RCC 7860 (cell line): ENCODE data around the gene MAP2K3.
"Not testable (repeated sequence)": the region's sequence is repeated elsewhere in the genome, so short reads cannot be mapped to it uniquely, and the experiment has no call there.

Experiments
- DNase-seq: peaks from one replicate; pipeline ENCODE4 v3.0.0-alpha.2; 2015; ENCODE audit warnings: low spot score
- FAIRE-seq: peaks from 2 replicates; lab custom pipeline; 2012; peaks lifted over from hg19 to GRCh38; lab: Jason Lieb, UNC

Gene MAP2K3

GRCh38 chr17:21323257-21324111 is 39.0 kb downstream of the MAP2K3 start:
- not testable (repeated sequence) for FAIRE-seq

GRCh38 chr17:21324741-21325140 is 40.2 kb downstream of the MAP2K3 start:
- not testable (repeated sequence) for DNase-seq, FAIRE-seq

More at GRCh38 chr17:21323257-21324111, 39.0 kb downstream of the MAP2K3 start:
- not testable (repeated sequence) for DNase-seq

- DNase-seq, FAIRE-seq: not testable (repeated sequence)
Observed at GRCh38 chr17:21327921-21328320, 43.4 kb downstream of the MAP2K3 start.

GRCh38 chr17:21328778-21329177 is 44.3 kb downstream of the MAP2K3 start:
- DNase-seq, FAIRE-seq: not testable (repeated sequence)

GRCh38 chr17:21330436-21331160 is 46.1 kb downstream of the MAP2K3 start:
- FAIRE-seq (no peak), DNase-seq (no peak)

- FAIRE-seq = not testable (repeated sequence)
Observed at GRCh38 chr17:21336541-21337294, 52.2 kb downstream of the MAP2K3 start.

GRCh38 chr17:21337981-21338625 is 53.6 kb downstream of the MAP2K3 start:
- not testable (repeated sequence) for DNase-seq, FAIRE-seq

More at GRCh38 chr17:21336541-21337294, 52.2 kb downstream of the MAP2K3 start:
- DNase-seq = peak; percentile 8

- FAIRE-seq (no peak), DNase-seq (no peak)
Observed at GRCh38 chr17:21339011-21339410, 54.5 kb downstream of the MAP2K3 start.

GRCh38 chr17:21339571-21339970 is 55.1 kb downstream of the MAP2K3 start:
- FAIRE-seq, DNase-seq: not testable (repeated sequence)

- not testable (repeated sequence) for DNase-seq, FAIRE-seq
Observed at GRCh38 chr17:21340407-21340806, 55.9 kb downstream of the MAP2K3 start.

- not testable (repeated sequence) for DNase-seq, FAIRE-seq
Observed at GRCh38 chr17:21341279-21341678, 56.8 kb downstream of the MAP2K3 start.

- DNase-seq, FAIRE-seq: not testable (repeated sequence)
Observed at GRCh38 chr17:21341925-21342540, 57.5 kb downstream of the MAP2K3 start.

- FAIRE-seq, DNase-seq: not testable (repeated sequence)
Observed at GRCh38 chr17:21343061-21343949, 58.8 kb downstream of the MAP2K3 start.

GRCh38 chr17:21344801-21345200 is 60.3 kb downstream of the MAP2K3 start:
- FAIRE-seq, DNase-seq: not testable (repeated sequence)

GRCh38 chr17:21345236-21345635 is 60.7 kb downstream of the MAP2K3 start:
- DNase-seq (no peak), FAIRE-seq (no peak)

- FAIRE-seq, DNase-seq: not testable (repeated sequence)
Observed at GRCh38 chr17:21346107-21346506, 61.6 kb downstream of the MAP2K3 start.

GRCh38 chr17:21346651-21347250 is 62.2 kb downstream of the MAP2K3 start:
- not testable (repeated sequence) for DNase-seq, FAIRE-seq

GRCh38 chr17:21347660-21348059 is 63.1 kb downstream of the MAP2K3 start:
- DNase-seq, FAIRE-seq: not testable (repeated sequence)
